Fibroblast of lung (primary cell): ENCODE measurements around the gene FGD4. TPM values are rescaled to one million over a fixed set of nuclear protein-coding genes. Genes with fewer than 3 reads are reported as not detected.

Experiments used
- DNase-seq, 2 donors: peaks; one replicate each; pipeline versions ENCODE4 v3.0.0 to v3.0.0-alpha.2; 2010; ENCODE audit warnings: low read depth in 2 of 2
- H2AFZ ChIP-seq: 2 replicates; pipeline ENCODE4 v1.5.1; 2012; ENCODE audit warnings: low read length, control low read depth, inconsistent platforms
- H3K27ac ChIP-seq: 2 replicates; pipeline ENCODE4 v1.5.1; 2011; ENCODE audit warnings: low read length, control low read depth; ENCODE audit not compliant: insufficient read depth
- H3K27me3 ChIP-seq: 2 replicates; pipeline ENCODE4 v1.5.1; 2011; ENCODE audit warnings: mild to moderate bottlenecking, low read length; ENCODE audit not compliant: control insufficient read depth, insufficient read depth
- H3K36me3 ChIP-seq: 2 replicates; pipeline ENCODE4 v1.5.1; 2011; ENCODE audit warnings: low read length; ENCODE audit not compliant: control insufficient read depth, insufficient read depth
- H3K4me1 ChIP-seq: 2 replicates; pipeline ENCODE4 v1.5.1; 2011; ENCODE audit warnings: low read length; ENCODE audit not compliant: control insufficient read depth, insufficient read depth; ENCODE audit errors: extremely low read depth
- H3K4me2 ChIP-seq: 2 replicates; pipeline ENCODE4 v1.5.1; 2011; ENCODE audit warnings: low read length, control low read depth; ENCODE audit not compliant: insufficient read depth; ENCODE audit errors: extremely low read depth
- H3K4me3 ChIP-seq, 4 experiments: fragments of 200-600 bp in 1 of 4; sonication (generic) in 1 of 4; replicated peaks in 1 of 4; 2 replicates each; pipeline ENCODE4 v1.5.1; 2011 to 2016; ENCODE audit warnings: low read length in 4 of 4, low read depth in 3 of 4, mild to moderate bottlenecking in 3 of 4, control low read depth in 2 of 4, inconsistent platforms in 1 of 4, mixed read lengths in 1 of 4; ENCODE audit not compliant: insufficient read depth in 1 of 4; ENCODE audit errors: control extremely low read depth in 1 of 4
- H3K79me2 ChIP-seq: 2 replicates; pipeline ENCODE4 v1.5.1; 2012; ENCODE audit warnings: mild to moderate bottlenecking, low read length, inconsistent platforms; ENCODE audit not compliant: control insufficient read depth, insufficient read depth
- H3K9ac ChIP-seq: 2 replicates; pipeline ENCODE4 v1.5.1; 2011; ENCODE audit warnings: mild to moderate bottlenecking, low read length, control low read depth; ENCODE audit not compliant: insufficient read depth
- H3K9me3 ChIP-seq: 2 replicates; pipeline ENCODE4 v1.5.1; 2012; ENCODE audit warnings: low read depth, low read length; ENCODE audit not compliant: control insufficient read depth, insufficient read depth
- H4K20me1 ChIP-seq: 2 replicates; pipeline ENCODE4 v1.5.1; 2011; ENCODE audit warnings: low read length; ENCODE audit not compliant: control insufficient read depth, insufficient read depth; ENCODE audit errors: extremely low read depth
- CTCF ChIP-seq, 2 donors: IDR thresholded peaks in 1 of 2; conservative IDR thresholded peaks in 1 of 2; 1 replicate in 1 of 2; 2 replicates in 1 of 2; pipeline ENCODE4 v1.5.1; 2011 to 2012; ENCODE audit warnings: low read length in 2 of 2, control low read depth in 1 of 2, inconsistent platforms in 1 of 2, low read depth in 1 of 2, mild to moderate bottlenecking in 1 of 2
- EZH2 ChIP-seq: IDR thresholded peaks from 2 replicates; pipeline ENCODE4 v1.5.1; 2012; ENCODE audit warnings: low read length, control low read depth, mild to moderate bottlenecking; ENCODE audit errors: missing control alignments
- polyA plus RNA-seq, 2 donors: library from polyadenylated mRNA; depleted of rRNA in 1 of 2; stranded (reverse) in 1 of 2; unstranded in 1 of 2; fragments of >200 nt; gene quantifications; 2 replicates each; pipeline ENCODE4 v1.2.1, GENCODE V29; 2011 to 2012; ENCODE audit warnings: missing spikeins in 1 of 2
- total RNA-seq: library from RNA; depleted of rRNA; stranded (reverse); fragments of >200 nt; gene quantifications from 2 replicates; pipeline ENCODE4 v1.2.1, GENCODE V29; 2014

The FGD4 gene
- total and polyA plus RNA-seq, 2 donors (not counting 1 experiment from before 2014, with no cell fraction given): 7.6 to 12.2 TPM

- Histone ChIP-seq H3K36me3 (no peaks in the 10 kb centered on the region), H3K4me3 (peak overlapping the region in 3 of 4 experiments; percentile 57 to 67 (median 60)), H3K9ac (no peak overlapping the region), H3K9me3 (no peaks in the 10 kb centered on the region), H2AFZ (no peak overlapping the region), H4K20me1 (no peaks in the 10 kb centered on the region), H3K4me1 (peaks cover 2% of the 10 kb centered on the region), H3K79me2 (no peaks in the 10 kb centered on the region), H3K4me2 (peak overlapping the region; percentile 92), H3K27ac (no peak overlapping the region), H3K27me3 (peaks cover 8% of the 10 kb centered on the region)
- TF ChIP-seq CTCF (conservative IDR thresholded peaks at IDR 0.05 in 1 of 2, IDR thresholded peaks at IDR 0.05 in 1 of 2; ENCODE audit: low read depth in 1 of 2, low read length in 2 of 2) (no peak), EZH2 (peak; percentile 81)
- DNase-seq: no peak
These were observed 835 bp downstream of the FGD4 start for GRCh38 chr12:32400114-32400672.

GRCh38 chr12:32400866-32401265 is 1.5 kb downstream of the FGD4 start:
- H3K4me1 ChIP-seq: peaks cover 2% of the 10 kb centered on the region
- H4K20me1 ChIP-seq: no peaks in the 10 kb centered on the region
- H3K9me3 ChIP-seq: no peaks in the 10 kb centered on the region
- no peak overlapping the region for H2AFZ ChIP-seq
- no peak overlapping the region for H3K27ac ChIP-seq
- no peak overlapping the region for H3K9ac ChIP-seq
- TF ChIP-seq EZH2 (no peak), CTCF (conservative IDR thresholded peaks at IDR 0.05 in 1 of 2, IDR thresholded peaks at IDR 0.05 in 1 of 2; ENCODE audit: low read depth in 1 of 2, low read length in 2 of 2) (no peak)
- no peak for DNase-seq
- H3K36me3 ChIP-seq: no peaks in the 10 kb centered on the region
- no peaks in the 10 kb centered on the region for H3K79me2 ChIP-seq
- H3K27me3 ChIP-seq: peaks cover 8% of the 10 kb centered on the region
- peak overlapping the region in 1 of 4 experiments; percentile 57 for H3K4me3 ChIP-seq
- H3K4me2 ChIP-seq: no peak overlapping the region

DNA sequence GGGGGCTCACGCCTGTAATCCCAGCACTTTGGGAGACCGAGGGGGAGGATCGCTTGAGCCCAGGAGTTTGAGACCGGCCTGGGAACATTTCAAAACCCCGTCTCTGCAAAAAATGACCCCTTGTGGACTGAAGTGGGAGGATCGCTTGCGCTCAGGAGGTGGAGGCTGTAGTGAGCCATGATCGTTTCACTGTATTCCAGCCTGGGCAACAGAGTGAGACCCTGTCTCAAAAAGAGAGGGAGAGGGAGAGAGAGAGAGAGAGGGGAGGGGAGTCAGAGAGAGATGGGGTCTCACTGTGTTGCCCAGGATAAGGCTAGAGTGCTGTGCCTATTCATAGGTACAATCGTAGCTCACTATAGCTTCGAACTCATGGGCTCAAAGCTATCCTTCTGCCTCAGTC is 2.8 kb downstream of the FGD4 start:
- H3K27ac ChIP-seq: no peak overlapping the region
- H2AFZ ChIP-seq: no peak overlapping the region
- no peak overlapping the region for H3K4me2 ChIP-seq
- H3K36me3 ChIP-seq: no peaks in the 10 kb centered on the region
- H4K20me1 ChIP-seq: no peaks in the 10 kb centered on the region
- no peak overlapping the region for H3K4me3 ChIP-seq
- DNase-seq: no peak
- H3K27me3 ChIP-seq: peaks cover 8% of the 10 kb centered on the region
- H3K9ac ChIP-seq: no peak overlapping the region
- H3K79me2 ChIP-seq: no peaks in the 10 kb centered on the region
- peaks cover 2% of the 10 kb centered on the region for H3K4me1 ChIP-seq
- TF ChIP-seq CTCF (conservative IDR thresholded peaks at IDR 0.05 in 1 of 2, IDR thresholded peaks at IDR 0.05 in 1 of 2; ENCODE audit: low read depth in 1 of 2, low read length in 2 of 2) (no peak), EZH2 (no peak)
- no peaks in the 10 kb centered on the region for H3K9me3 ChIP-seq
